SK-N-MC (cell line): ENCODE results near the gene CAP1.

Source experiments
- EZH2 ChIP-seq: fragments of 200-600 bp; sonication (generic); IDR thresholded peaks from one replicate; pipeline ENCODE4 v1.6.1; 2017; ENCODE audit warnings: antibody characterized with exemption
- FOXP2 ChIP-seq: optimal IDR thresholded peaks from 2 replicates; pipeline ENCODE3; 2011; ENCODE audit warnings: mild to moderate bottlenecking, moderate library complexity; ENCODE audit not compliant: insufficient read depth; ENCODE audit errors: extremely low read length, control extremely low read depth
- POLR2AphosphoS5 ChIP-seq: IDR thresholded peaks from 2 replicates; pipeline ENCODE4 v1.6.1; 2012; ENCODE audit warnings: mild to moderate bottlenecking, low read depth, low read length, borderline replicate concordance

GRCh38 chr1:40024671-40025070, 15.9 kb upstream of the CAP1 start:
- no peak for TF ChIP-seq EZH2
- TF ChIP-seq POLR2AphosphoS5 = no peak
- TF ChIP-seq FOXP2 = no peak
